Kidney (tissue), 14 donors: ENCODE results near the gene PLCB1. TPM values are rescaled to one million over a fixed set of nuclear protein-coding genes. Genes with fewer than 3 reads are reported as not detected.

Source experiments
- DNase-seq, 5 donors: peaks; one replicate each; pipeline ENCODE4 v3.0.0-alpha.2; 2013 to 2020
- FAIRE-seq: peaks from 2 replicates; lab custom pipeline; 2012; peaks lifted over from hg19 to GRCh38; lab: Jason Lieb, UNC
- H3K27ac ChIP-seq, 2 donors: one replicate each; pipeline ENCODE4 v1.7.0; 2013; ENCODE audit warnings: low read depth in 2 of 2, low read length in 2 of 2, inconsistent platforms in 1 of 2
- H3K27me3 ChIP-seq: one replicate; pipeline ENCODE4 v1.7.1; 2013; ENCODE audit warnings: low read length, inconsistent platforms; ENCODE audit not compliant: control insufficient read depth, insufficient read depth
- H3K36me3 ChIP-seq, 3 donors: one replicate each; pipeline versions ENCODE4 v1.7.0 to v1.7.1; 2013; ENCODE audit warnings: low read length in 3 of 3, control low read depth in 1 of 3, inconsistent platforms in 1 of 3; ENCODE audit not compliant: insufficient read depth in 3 of 3, control insufficient read depth in 2 of 3
- H3K4me1 ChIP-seq, 3 donors: one replicate each; pipeline versions ENCODE4 v1.7.0 to v1.7.1; 2013; ENCODE audit warnings: low read length in 3 of 3, inconsistent platforms in 1 of 3, low read depth in 1 of 3; ENCODE audit not compliant: control insufficient read depth in 2 of 3, insufficient read depth in 2 of 3
- H3K4me3 ChIP-seq, 3 donors: one replicate each; pipeline versions ENCODE4 v1.7.0 to v1.8.1; 2013; ENCODE audit warnings: low read length in 3 of 3, control low read depth in 1 of 3, inconsistent platforms in 1 of 3
- H3K9ac ChIP-seq, 3 donors: one replicate each; pipeline versions ENCODE4 v1.7.0 to v1.7.1; 2013; ENCODE audit warnings: low read length in 3 of 3, control low read depth in 1 of 3, inconsistent platforms in 1 of 3
- H3K9me3 ChIP-seq, 3 donors: one replicate each; pipeline versions ENCODE4 v1.7.0 to v1.7.1; 2013; ENCODE audit warnings: low read length in 3 of 3, control low read depth in 1 of 3, inconsistent platforms in 1 of 3; ENCODE audit not compliant: control insufficient read depth in 2 of 3, insufficient read depth in 1 of 3
- CTCF ChIP-seq: IDR thresholded peaks from 3 replicates; pipeline ENCODE4 v1.5.1; 2012; ENCODE audit warnings: mild to moderate bottlenecking, moderate library complexity, borderline replicate concordance; ENCODE audit not compliant: insufficient read depth; ENCODE audit errors: extremely low read depth
- intact Hi-C: fragments of 100-400 bp; cut with DNase I; formaldehyde crosslinking; loops from one replicate; pipeline ENCODE4 v1.11.1; 2022
- polyA plus RNA-seq: library from polyadenylated mRNA; stranded (reverse); fragments of 350-450 nt; fragmentation: Illumina TruSeq; extraction: RNeasy Lipid Tissue Mini Kit (QIAGEN cat#74804); gene quantifications from one replicate; pipeline ENCODE4 v1.2.3, GENCODE V29; 2014; ENCODE audit warnings: low read depth, low replicate concordance; ENCODE audit not compliant: insufficient read depth
- total RNA-seq: library from RNA; stranded (reverse); fragmentation: NEBNext Ultra II Directional; extraction: Animal tissue kit (Norgen Biotek cat#: 25700); gene quantifications from one replicate; pipeline ENCODE4 v1.2.1, GENCODE V29; 2021
- donor health status: control.
- donor health status: control.
- donor health status: control.
- donor health status: control.
- donor health status: control.
- donor health status: DM: yes; HTN: yes; CAD: no.
- donor health status: Normal renal cell carcinoma (clear cell type).

The PLCB1 gene
- total and polyA plus RNA-seq, 2 donors from 2014 or later: 9.4 to 107 TPM

GRCh38 chr20:8880085-8880853, 748.2 kb downstream of the PLCB1 start:
- Histone ChIP-seq H3K27ac (no peak overlapping the region), H3K36me3 (no peaks in the 10 kb centered on the region), H3K9ac (no peak overlapping the region), H3K4me3 (no peak overlapping the region), H3K4me1 (peaks cover 0 to 2% (median 0%) of the 10 kb centered on the region in 3 donors), H3K27me3 (no peaks in the 10 kb centered on the region), H3K9me3 (no peaks in the 10 kb centered on the region)
- no peak for TF ChIP-seq CTCF
- no peak for DNase-seq
- FAIRE-seq: no peak
- intact Hi-C loops: no loop called here

GRCh38 chr20:8891039-8891438, 759.0 kb downstream of the PLCB1 start:
- H3K9me3 ChIP-seq: peaks cover 0 to 16% (median 0%) of the 10 kb centered on the region in 3 donors
- H3K36me3 ChIP-seq: no peaks in the 10 kb centered on the region
- no peak overlapping the region for H3K4me3 ChIP-seq
- no peak for TF ChIP-seq CTCF
- H3K9ac ChIP-seq: no peak overlapping the region
- DNase-seq (no peak), FAIRE-seq (no peak)
- intact Hi-C loops: no loop called here
- H3K27me3 ChIP-seq: no peaks in the 10 kb centered on the region
- no peaks in the 10 kb centered on the region for H3K4me1 ChIP-seq
- no peak overlapping the region for H3K27ac ChIP-seq

- intact Hi-C loops: no loop called here
- FAIRE-seq (no peak), DNase-seq (no peak)
- Histone ChIP-seq H3K27ac (no peak overlapping the region), H3K9ac (no peak overlapping the region), H3K4me3 (no peak overlapping the region), H3K36me3 (no peaks in the 10 kb centered on the region), H3K27me3 (no peaks in the 10 kb centered on the region), H3K9me3 (peaks cover 0 to 16% (median 0%) of the 10 kb centered on the region in 3 donors), H3K4me1 (no peaks in the 10 kb centered on the region)
- no peak for TF ChIP-seq CTCF
Observed at GRCh38 chr20:8895472-8895871, 763.4 kb downstream of the PLCB1 start.

- no peak for FAIRE-seq
- no peaks in the 10 kb centered on the region for H3K36me3 ChIP-seq
- no peaks in the 10 kb centered on the region for H3K27me3 ChIP-seq
- intact Hi-C loops: no loop called here
- no peak for DNase-seq
- no peak overlapping the region for H3K27ac ChIP-seq
- no peaks in the 10 kb centered on the region for H3K4me1 ChIP-seq
- peaks cover 0 to 16% (median 0%) of the 10 kb centered on the region in 3 donors for H3K9me3 ChIP-seq
- TF ChIP-seq CTCF: no peak
- no peak overlapping the region for H3K4me3 ChIP-seq
- H3K9ac ChIP-seq: no peak overlapping the region
Observed at GRCh38 chr20:8898823-8899222, 766.8 kb downstream of the PLCB1 start.
